Measurements from ENCODE around the gene HOXD11.

HOXD11 gene

GRCh38 chr2:176137906-176138305 is 30.8 kb downstream of the HOXD11 start:
- no peaks in the 10 kb centered on the region for H3K4me1 ChIP-seq (ENCODE audit: insufficient read depth, low read length)
- peaks cover 100% of the 10 kb centered on the region for H3K27me3 ChIP-seq (ENCODE audit: insufficient read depth, low read length)
- H3K4me3 ChIP-seq (ENCODE audit: low read length), result no peak overlapping the region
- H3K9ac ChIP-seq (ENCODE audit: low read depth, low read length), result no peak overlapping the region
- no peaks in the 10 kb centered on the region for H3K36me3 ChIP-seq (ENCODE audit: insufficient read depth, low read depth, low read length)
- H3K9me3 ChIP-seq (ENCODE audit: insufficient read depth, low read depth, low read length), result no peaks in the 10 kb centered on the region; the same call in 1 of the 2 replicates
- no peak overlapping the region for H3K27ac ChIP-seq (ENCODE audit: low read length)

- no peak overlapping the region for H3K4me3 ChIP-seq (ENCODE audit: low read length)
- H3K27ac ChIP-seq (ENCODE audit: low read length), result no peak overlapping the region
- H3K9ac ChIP-seq (ENCODE audit: low read depth, low read length), result no peak overlapping the region
- H3K4me1 ChIP-seq (ENCODE audit: insufficient read depth, low read length), result no peaks in the 10 kb centered on the region
- no peaks in the 10 kb centered on the region for H3K36me3 ChIP-seq (ENCODE audit: insufficient read depth, low read depth, low read length)
- H3K9me3 ChIP-seq (ENCODE audit: insufficient read depth, low read depth, low read length), result no peaks in the 10 kb centered on the region; the same call in 1 of the 2 replicates
- H3K27me3 ChIP-seq (ENCODE audit: insufficient read depth, low read length), result peaks cover 100% of the 10 kb centered on the region
Measured at GRCh38 chr2:176138526-176138922, 31.4 kb downstream of the HOXD11 start.

- Histone ChIP-seq H3K27ac (ENCODE audit: low read length) (no peak overlapping the region), H3K4me3 (ENCODE audit: low read length) (no peak overlapping the region), H3K9ac (ENCODE audit: low read depth, low read length) (no peak overlapping the region), H3K36me3 (ENCODE audit: insufficient read depth, low read depth, low read length) (no peaks in the 10 kb centered on the region), H3K4me1 (ENCODE audit: insufficient read depth, low read length) (no peaks in the 10 kb centered on the region), H3K9me3 (ENCODE audit: insufficient read depth, low read depth, low read length) (no peaks in the 10 kb centered on the region; the same call in 1 of the 2 replicates), H3K27me3 (ENCODE audit: insufficient read depth, low read length) (peaks cover 100% of the 10 kb centered on the region)
Measured at GRCh38 chr2:176138923-176139660, 32.0 kb downstream of the HOXD11 start.

DNA sequence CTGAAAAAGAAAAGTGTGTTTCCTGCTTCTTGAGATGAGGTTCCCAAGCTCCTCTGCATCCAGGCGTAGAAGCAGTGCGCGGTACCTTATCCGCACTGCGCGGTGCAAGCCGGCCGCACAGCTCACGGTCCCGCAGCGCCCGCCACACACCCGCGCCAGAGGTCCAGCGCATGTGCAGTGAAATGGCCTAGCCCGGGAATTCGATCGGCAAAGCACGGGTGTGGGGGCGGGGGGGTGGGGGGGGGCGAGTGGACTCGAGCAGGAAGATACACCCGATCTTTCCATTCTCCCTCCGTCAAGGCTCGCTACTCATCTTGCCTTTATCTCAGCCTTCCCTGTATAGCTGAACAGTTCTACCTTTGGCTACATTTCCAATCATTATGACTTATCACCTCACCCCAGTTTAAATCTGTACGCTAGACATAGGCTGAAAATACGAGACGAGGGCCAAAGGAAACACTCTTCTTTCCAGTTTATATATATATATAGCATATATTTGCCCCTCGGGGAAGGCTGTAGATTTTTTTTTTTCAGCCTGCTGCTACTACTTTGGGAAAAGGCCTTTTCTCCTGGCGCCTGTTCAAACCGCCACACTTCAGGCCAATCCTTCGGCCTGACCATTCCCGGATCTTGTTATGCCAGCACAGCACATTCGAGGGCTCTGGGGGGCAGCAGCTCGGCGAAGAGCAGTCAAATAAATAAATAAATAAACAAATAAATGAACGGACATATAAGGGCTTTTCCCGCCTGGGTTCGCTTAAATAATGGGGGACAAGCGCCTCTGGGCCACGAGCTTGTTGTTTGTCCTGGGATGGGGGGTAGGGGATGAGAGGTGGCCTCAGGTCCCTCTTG is 32.8 kb downstream of the HOXD11 start:
- H3K27ac ChIP-seq (ENCODE audit: low read length), result no peak overlapping the region
- H3K4me3 ChIP-seq (ENCODE audit: low read length), result peak overlapping the region; percentile 69; the same call in 1 of the 2 replicates
- no peak overlapping the region for H3K9ac ChIP-seq (ENCODE audit: low read depth, low read length)
- peaks cover 100% of the 10 kb centered on the region for H3K27me3 ChIP-seq (ENCODE audit: insufficient read depth, low read length)
- H3K9me3 ChIP-seq (ENCODE audit: insufficient read depth, low read depth, low read length), result no peaks in the 10 kb centered on the region; the same call in 1 of the 2 replicates
- no peaks in the 10 kb centered on the region for H3K4me1 ChIP-seq (ENCODE audit: insufficient read depth, low read length)
- no peaks in the 10 kb centered on the region for H3K36me3 ChIP-seq (ENCODE audit: insufficient read depth, low read depth, low read length)

DNA sequence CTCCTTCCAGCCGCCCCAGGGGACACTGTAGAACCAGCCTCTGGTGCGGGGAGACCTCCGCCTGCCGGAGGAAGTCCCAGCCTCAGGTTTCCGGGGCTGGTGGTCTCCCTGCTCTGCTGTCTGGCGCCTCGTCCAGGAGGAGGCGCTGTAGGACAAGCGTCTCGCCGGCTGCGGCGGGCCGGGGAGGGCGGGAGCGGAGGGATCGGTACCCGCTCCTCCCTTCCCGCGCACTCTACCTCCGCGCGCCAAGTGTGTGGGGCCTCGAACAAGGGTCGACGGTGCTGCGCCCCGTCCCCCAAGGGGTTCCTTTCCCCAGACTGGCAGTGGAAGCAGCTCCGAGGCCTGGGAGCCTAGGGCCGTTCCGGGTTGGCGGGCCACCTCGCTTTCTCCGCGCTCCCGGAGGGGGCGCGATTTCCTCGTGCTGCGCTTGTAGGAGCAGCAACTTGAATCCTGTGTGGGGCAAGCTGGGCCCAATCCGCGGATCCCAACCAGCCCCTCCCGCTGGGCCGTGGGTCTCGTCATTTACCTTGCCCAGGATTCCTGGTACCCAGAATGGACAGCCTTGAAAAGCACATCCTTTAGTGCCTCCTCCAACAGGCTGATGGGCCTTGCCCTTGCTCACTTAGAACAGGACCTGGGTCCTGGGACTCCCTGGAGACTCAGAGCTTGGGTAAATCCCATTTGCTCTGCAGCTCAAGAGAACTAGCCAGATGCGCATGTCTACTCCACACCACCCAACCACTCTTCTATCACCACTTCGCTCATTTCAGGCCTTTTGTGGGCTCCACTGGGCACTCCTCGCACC is 33.6 kb downstream of the HOXD11 start:
- H3K27ac ChIP-seq (ENCODE audit: low read length), result no peak overlapping the region
- H3K4me1 ChIP-seq (ENCODE audit: insufficient read depth, low read length), result no peaks in the 10 kb centered on the region
- H3K9me3 ChIP-seq (ENCODE audit: insufficient read depth, low read depth, low read length), result no peaks in the 10 kb centered on the region; the same call in 1 of the 2 replicates
- peaks cover 100% of the 10 kb centered on the region for H3K27me3 ChIP-seq (ENCODE audit: insufficient read depth, low read length)
- H3K9ac ChIP-seq (ENCODE audit: low read depth, low read length), result no peak overlapping the region
- H3K4me3 ChIP-seq (ENCODE audit: low read length), result peak overlapping the region; percentile 69
- H3K36me3 ChIP-seq (ENCODE audit: insufficient read depth, low read depth, low read length), result no peaks in the 10 kb centered on the region

- H3K9me3 ChIP-seq (ENCODE audit: insufficient read depth, low read depth, low read length), result no peaks in the 10 kb centered on the region; the same call in 1 of the 2 replicates
- no peak overlapping the region for H3K9ac ChIP-seq (ENCODE audit: low read depth, low read length)
- H3K4me3 ChIP-seq (ENCODE audit: low read length), result no peak overlapping the region
- no peaks in the 10 kb centered on the region for H3K4me1 ChIP-seq (ENCODE audit: insufficient read depth, low read length)
- H3K36me3 ChIP-seq (ENCODE audit: insufficient read depth, low read depth, low read length), result no peaks in the 10 kb centered on the region
- H3K27ac ChIP-seq (ENCODE audit: low read length), result no peak overlapping the region
- H3K27me3 ChIP-seq (ENCODE audit: insufficient read depth, low read length), result peaks cover 100% of the 10 kb centered on the region
Measured at GRCh38 chr2:176142281-176142680, 35.2 kb downstream of the HOXD11 start.

DNA sequence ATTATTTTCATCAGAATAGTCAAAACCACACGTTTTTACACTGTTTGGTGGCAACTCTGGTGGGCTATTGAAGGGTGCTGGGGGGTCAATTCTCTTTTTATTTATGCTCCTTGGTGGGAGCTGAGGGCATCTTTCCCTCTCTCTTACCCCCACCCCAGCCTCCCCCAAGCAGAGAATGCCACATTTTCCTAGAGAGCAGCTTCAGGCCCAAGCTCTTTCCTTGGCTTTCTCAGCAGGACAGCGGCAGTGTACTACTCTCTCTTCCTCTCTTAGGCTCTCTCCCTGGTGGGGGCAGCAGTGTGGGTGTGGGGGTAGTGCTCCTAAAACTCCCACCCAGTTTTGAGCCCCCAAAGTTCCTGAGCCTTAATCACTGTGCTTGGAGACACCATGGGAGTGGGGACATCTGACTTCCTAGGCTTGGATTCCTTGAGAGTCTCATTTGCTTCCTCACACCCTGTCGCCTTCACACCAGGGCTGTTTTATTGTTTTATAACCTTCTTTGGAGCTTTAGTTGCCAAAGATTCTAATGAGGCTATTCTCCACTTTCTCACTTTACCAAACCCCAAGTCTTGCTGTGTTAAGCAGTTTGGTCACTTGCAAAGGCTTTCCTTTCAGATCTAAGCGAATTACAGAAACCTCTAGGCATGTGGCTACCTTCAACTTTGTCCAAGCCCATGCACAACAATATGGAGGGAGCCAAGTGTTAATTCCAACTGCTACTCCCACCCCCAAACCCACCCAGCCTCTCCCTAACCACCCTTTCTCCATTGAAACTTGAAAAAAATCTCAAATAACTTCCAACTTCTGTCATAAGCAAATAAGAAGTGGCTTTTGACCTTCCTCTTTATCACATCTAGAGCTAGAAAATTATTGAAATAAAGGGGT is 38.2 kb downstream of the HOXD11 start:
- Histone ChIP-seq H3K9me3 (ENCODE audit: insufficient read depth, low read depth, low read length) (no peaks in the 10 kb centered on the region; the same call in 1 of the 2 replicates), H3K4me1 (ENCODE audit: insufficient read depth, low read length) (no peaks in the 10 kb centered on the region), H3K9ac (ENCODE audit: low read depth, low read length) (no peak overlapping the region), H3K27ac (ENCODE audit: low read length) (no peak overlapping the region), H3K36me3 (ENCODE audit: insufficient read depth, low read depth, low read length) (no peaks in the 10 kb centered on the region), H3K4me3 (ENCODE audit: low read length) (no peak overlapping the region), H3K27me3 (ENCODE audit: insufficient read depth, low read length) (peaks cover 100% of the 10 kb centered on the region)

GRCh38 chr2:176146101-176146500 is 39.0 kb downstream of the HOXD11 start:
- H3K27me3 ChIP-seq (ENCODE audit: insufficient read depth, low read length), result peaks cover 100% of the 10 kb centered on the region
- no peaks in the 10 kb centered on the region for H3K36me3 ChIP-seq (ENCODE audit: insufficient read depth, low read depth, low read length)
- H3K9me3 ChIP-seq (ENCODE audit: insufficient read depth, low read depth, low read length), result no peaks in the 10 kb centered on the region; the same call in 1 of the 2 replicates
- no peak overlapping the region for H3K9ac ChIP-seq (ENCODE audit: low read depth, low read length)
- no peak overlapping the region for H3K4me3 ChIP-seq (ENCODE audit: low read length)
- no peak overlapping the region for H3K27ac ChIP-seq (ENCODE audit: low read length)
- H3K4me1 ChIP-seq (ENCODE audit: insufficient read depth, low read length), result no peaks in the 10 kb centered on the region

DNA sequence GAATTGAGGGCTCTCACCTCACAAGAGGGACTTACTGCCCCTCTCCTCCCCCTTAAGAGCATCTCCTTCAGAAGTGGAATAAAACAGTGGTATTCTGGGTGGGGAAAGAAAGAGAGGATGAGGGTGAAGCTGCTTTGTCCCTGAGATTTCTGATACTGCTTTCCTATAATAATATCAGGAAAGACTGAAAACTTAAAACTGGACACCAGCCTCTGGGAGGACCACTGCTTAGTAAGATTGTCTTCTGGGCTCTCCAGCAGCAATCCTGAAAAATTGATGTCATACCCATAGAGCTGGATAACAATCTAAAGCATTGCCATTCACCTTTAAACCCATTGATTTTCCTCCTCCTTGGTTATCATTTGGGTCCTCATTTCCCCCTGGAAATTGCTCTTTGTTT is 39.6 kb downstream of the HOXD11 start:
- Histone ChIP-seq H3K9ac (ENCODE audit: low read depth, low read length) (no peak overlapping the region), H3K27me3 (ENCODE audit: insufficient read depth, low read length) (peaks cover 100% of the 10 kb centered on the region), H3K27ac (ENCODE audit: low read length) (no peak overlapping the region), H3K4me1 (ENCODE audit: insufficient read depth, low read length) (no peaks in the 10 kb centered on the region), H3K4me3 (ENCODE audit: low read length) (no peak overlapping the region), H3K36me3 (ENCODE audit: insufficient read depth, low read depth, low read length) (no peaks in the 10 kb centered on the region), H3K9me3 (ENCODE audit: insufficient read depth, low read depth, low read length) (no peaks in the 10 kb centered on the region; the same call in 1 of the 2 replicates)

GRCh38 chr2:176147210-176147799 is 40.2 kb downstream of the HOXD11 start:
- Histone ChIP-seq H3K4me3 (ENCODE audit: low read length) (no peak overlapping the region), H3K27me3 (ENCODE audit: insufficient read depth, low read length) (peaks cover 100% of the 10 kb centered on the region), H3K36me3 (ENCODE audit: insufficient read depth, low read depth, low read length) (no peaks in the 10 kb centered on the region), H3K9me3 (ENCODE audit: insufficient read depth, low read depth, low read length) (no peaks in the 10 kb centered on the region; the same call in 1 of the 2 replicates), H3K4me1 (ENCODE audit: insufficient read depth, low read length) (no peaks in the 10 kb centered on the region), H3K9ac (ENCODE audit: low read depth, low read length) (no peak overlapping the region), H3K27ac (ENCODE audit: low read length) (no peak overlapping the region)
